Thyroid gland (tissue), 4 donors: ENCODE measurements around the gene LSAMP. TPM values are rescaled to one million over a fixed set of nuclear protein-coding genes. Genes with fewer than 3 reads are reported as not detected.

ENCODE experiments used
- DNase-seq, 2 donors: peaks; one replicate each; pipeline ENCODE4 v3.0.0-alpha.2; 2019
- H3K27ac ChIP-seq, 3 donors: fragments of 200-600 bp; sonication (generic); 1 replicate in 2 of 3; 2 replicates in 1 of 3; pipeline ENCODE4 v1.5.1; 2016 to 2019; ENCODE audit warnings: mild to moderate bottlenecking in 1 of 3, moderate library complexity in 1 of 3
- H3K27me3 ChIP-seq: fragments of 200-600 bp; sonication (generic); one replicate; pipeline ENCODE4 v1.5.1; 2019
- H3K36me3 ChIP-seq, 2 donors: fragments of 200-600 bp; sonication (generic); one replicate each; pipeline ENCODE4 v1.5.1; 2016 to 2019
- H3K4me1 ChIP-seq, 2 donors: fragments of 200-600 bp; sonication (generic); one replicate each; pipeline ENCODE4 v1.5.1; 2017 to 2019
- H3K4me3 ChIP-seq, 3 donors: fragments of 200-600 bp; sonication (generic); replicated peaks in 1 of 3; 1 replicate in 2 of 3; 2 replicates in 1 of 3; pipeline ENCODE4 v1.5.1; 2016; ENCODE audit warnings: mild to moderate bottlenecking in 1 of 3
- H3K9me3 ChIP-seq: fragments of 200-600 bp; sonication (generic); one replicate; pipeline ENCODE4 v1.5.1; 2017
- POLR2A ChIP-seq, 2 donors: fragments of 450-650 bp; IDR thresholded peaks; one replicate each; pipeline ENCODE4 v1.6.1; 2017; ENCODE audit warnings: antibody characterized with exemption in 2 of 2, mild to moderate bottlenecking in 2 of 2, moderate library complexity in 1 of 2
- WGBS, 2 donors: methylation state at CpG; one replicate each; pipeline ENCODE4 v1.1.5; 2017; 5-methylcytosine and 5-hydroxymethylcytosine counted together
- intact Hi-C: fragments of 100-400 bp; cut with DNase I; formaldehyde crosslinking; loops from one replicate; pipeline ENCODE4 v1.15.1; 2023
- total RNA-seq, 4 donors: library from RNA; depleted of rRNA; stranded (reverse); fragments of >200 nt; gene quantifications; one replicate each; pipeline ENCODE4 v1.2.3, GENCODE V29; 2016
- TF ChIP-seq, protein P1 (sequence below), 6 experiments: fragments of 200-600 bp in 3 of 6; fragments of 450-650 bp in 3 of 6; sonication (generic) in 3 of 6; IDR thresholded peaks; one replicate each; pipeline ENCODE4 v1.5.1; 2016 to 2019; ENCODE audit warnings: antibody characterized with exemption in 6 of 6, mild to moderate bottlenecking in 2 of 6, inconsistent platforms in 1 of 6, moderate library complexity in 1 of 6

The LSAMP gene
- total RNA-seq, 4 donors from 2014 or later, result 0.78 to 2.0 (median 1.8) TPM

- Histone ChIP-seq H3K36me3 (no peaks in the 10 kb centered on the region), H3K4me1 (no peaks in the 10 kb centered on the region), H3K9me3 (no peaks in the 10 kb centered on the region), H3K27ac (no peak overlapping the region), H3K4me3 (no peak overlapping the region), H3K27me3 (no peaks in the 10 kb centered on the region)
- 85 to 93% methylated on average over 16 to 21 of the region's 23 CpGs for WGBS, 2 donors
- DNase-seq, result peak in 1 of 2 donors; percentile 1
- TF ChIP-seq, protein P1, sequence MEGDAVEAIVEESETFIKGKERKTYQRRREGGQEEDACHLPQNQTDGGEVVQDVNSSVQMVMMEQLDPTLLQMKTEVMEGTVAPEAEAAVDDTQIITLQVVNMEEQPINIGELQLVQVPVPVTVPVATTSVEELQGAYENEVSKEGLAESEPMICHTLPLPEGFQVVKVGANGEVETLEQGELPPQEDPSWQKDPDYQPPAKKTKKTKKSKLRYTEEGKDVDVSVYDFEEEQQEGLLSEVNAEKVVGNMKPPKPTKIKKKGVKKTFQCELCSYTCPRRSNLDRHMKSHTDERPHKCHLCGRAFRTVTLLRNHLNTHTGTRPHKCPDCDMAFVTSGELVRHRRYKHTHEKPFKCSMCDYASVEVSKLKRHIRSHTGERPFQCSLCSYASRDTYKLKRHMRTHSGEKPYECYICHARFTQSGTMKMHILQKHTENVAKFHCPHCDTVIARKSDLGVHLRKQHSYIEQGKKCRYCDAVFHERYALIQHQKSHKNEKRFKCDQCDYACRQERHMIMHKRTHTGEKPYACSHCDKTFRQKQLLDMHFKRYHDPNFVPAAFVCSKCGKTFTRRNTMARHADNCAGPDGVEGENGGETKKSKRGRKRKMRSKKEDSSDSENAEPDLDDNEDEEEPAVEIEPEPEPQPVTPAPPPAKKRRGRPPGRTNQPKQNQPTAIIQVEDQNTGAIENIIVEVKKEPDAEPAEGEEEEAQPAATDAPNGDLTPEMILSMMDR (IDR thresholded peaks at IDR 0.05), result no peak
- no peak for TF ChIP-seq POLR2A (IDR thresholded peaks at IDR 0.05)
- intact Hi-C loops, result no loop called here
Observed at GRCh38 chr3:116391296-116392201, 53.7 kb downstream of the LSAMP start.

DNA sequence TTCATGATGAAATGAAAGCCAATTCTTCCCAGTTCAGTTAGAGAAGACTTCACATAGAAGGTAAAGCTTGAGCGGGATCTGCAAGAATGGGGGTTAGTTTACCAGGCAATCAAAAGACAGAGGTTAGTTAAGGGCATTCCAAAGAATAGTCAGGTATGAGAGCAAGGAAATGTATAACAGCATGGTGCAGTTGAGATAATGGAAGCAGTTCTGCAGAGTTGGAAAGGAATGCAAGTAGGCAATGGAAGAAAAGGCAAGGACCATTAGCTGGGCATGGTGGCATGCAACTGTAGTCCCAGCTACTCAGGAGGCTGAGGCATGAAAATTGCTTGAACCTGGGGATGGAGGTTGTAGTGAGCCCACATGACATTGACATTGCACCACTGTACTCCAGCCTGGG is 55.0 kb downstream of the LSAMP start:
- Histone ChIP-seq H3K27ac (no peak overlapping the region), H3K27me3 (no peaks in the 10 kb centered on the region), H3K4me1 (no peaks in the 10 kb centered on the region), H3K4me3 (no peak overlapping the region), H3K9me3 (no peaks in the 10 kb centered on the region), H3K36me3 (no peaks in the 10 kb centered on the region)
- DNase-seq, result no peak
- TF ChIP-seq POLR2A (IDR thresholded peaks at IDR 0.05), result no peak
- TF ChIP-seq, protein P1 (IDR thresholded peaks at IDR 0.05), result no peak
- 95 to 97% methylated on average over 1 of the region's 1 CpG for WGBS, 2 donors
- intact Hi-C loops, result no loop called here

DNA sequence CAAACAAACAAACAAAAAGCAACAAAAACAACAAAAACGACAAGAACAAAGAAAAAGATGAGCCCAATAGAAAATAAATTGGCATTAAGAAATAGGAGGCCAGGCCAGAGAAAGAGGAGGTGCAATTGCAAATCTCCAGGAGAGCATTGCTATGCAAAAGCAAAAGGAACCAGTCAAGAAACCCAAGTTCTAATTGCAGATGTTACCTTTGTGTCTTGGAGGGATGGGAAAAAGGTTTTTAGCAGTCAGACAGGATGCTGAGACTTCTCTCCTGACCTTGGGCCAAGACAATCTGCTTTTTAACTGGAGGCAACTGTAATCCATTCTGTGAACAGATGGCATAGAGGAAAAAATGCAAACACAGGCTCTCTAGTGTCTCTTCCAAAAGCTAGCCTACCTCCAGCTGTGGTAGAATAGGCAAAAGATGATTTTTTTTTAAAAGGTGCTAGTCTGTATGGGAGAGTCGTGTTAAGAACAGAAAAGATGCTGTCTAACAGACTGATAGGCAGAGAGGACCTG is 56.4 kb downstream of the LSAMP start:
- no peak overlapping the region for H3K4me3 ChIP-seq
- H3K27ac ChIP-seq, result no peak overlapping the region
- DNase-seq, result no peak
- H3K27me3 ChIP-seq, result no peaks in the 10 kb centered on the region
- 37 to 52% methylated on average over 2 of the region's 2 CpGs for WGBS, 2 donors
- TF ChIP-seq, protein P1 (IDR thresholded peaks at IDR 0.05), result no peak
- no peak for TF ChIP-seq POLR2A (IDR thresholded peaks at IDR 0.05)
- intact Hi-C loops, result no loop called here
- H3K9me3 ChIP-seq, result no peaks in the 10 kb centered on the region
- H3K36me3 ChIP-seq, result no peaks in the 10 kb centered on the region
- H3K4me1 ChIP-seq, result no peaks in the 10 kb centered on the region

- TF ChIP-seq, protein P1 (IDR thresholded peaks at IDR 0.05), result no peak
- no peak for TF ChIP-seq POLR2A (IDR thresholded peaks at IDR 0.05)
- Histone ChIP-seq H3K4me3 (no peak overlapping the region), H3K4me1 (no peaks in the 10 kb centered on the region), H3K36me3 (no peaks in the 10 kb centered on the region), H3K27ac (no peak overlapping the region), H3K27me3 (no peaks in the 10 kb centered on the region), H3K9me3 (no peaks in the 10 kb centered on the region)
- WGBS, 2 donors, result 88 to 92% methylated on average over 2 of the region's 2 CpGs
- intact Hi-C loops, result no loop called here
- no peak for DNase-seq
Observed at GRCh38 chr3:116386168-116386567, 59.1 kb downstream of the LSAMP start.

- WGBS, 2 donors, result 84 to 87% methylated on average over 2 of the region's 2 CpGs
- DNase-seq, result no peak
- intact Hi-C loops, result no loop called here
- TF ChIP-seq, protein P1 (IDR thresholded peaks at IDR 0.05), result no peak
- TF ChIP-seq POLR2A (IDR thresholded peaks at IDR 0.05), result no peak
- H3K27ac ChIP-seq, result no peak overlapping the region
- no peaks in the 10 kb centered on the region for H3K4me1 ChIP-seq
- H3K9me3 ChIP-seq, result no peaks in the 10 kb centered on the region
- H3K4me3 ChIP-seq, result no peak overlapping the region
- H3K36me3 ChIP-seq, result no peaks in the 10 kb centered on the region
- H3K27me3 ChIP-seq, result no peaks in the 10 kb centered on the region
Observed at GRCh38 chr3:116384717-116385116, 60.6 kb downstream of the LSAMP start.
